HEK293 (cell line): ENCODE results near the gene ZNHIT2.

Experiments used
- CTCF ChIA-PET: fragments of 350-600 bp; formaldehyde crosslinking; extraction: SDS; loops from one replicate; lab custom pipeline; 2021; ENCODE audit warnings: antibody characterized with exemption; lab: Yijun Ruan, JAX
- POLR2A ChIA-PET: fragments of 300-600 bp; formaldehyde crosslinking; extraction: SDS; loops from one replicate; lab custom pipeline; 2020; ENCODE audit warnings: antibody characterized with exemption, inconsistent platforms; lab: Yijun Ruan, JAX
- H3K27ac ChIP-seq: fragments of 200-500 bp; sonication (Bioruptor generic); 2 replicates; pipeline ENCODE4 v1.5.1; 2014; ENCODE audit warnings: low read depth, low read length, control low read depth, inconsistent platforms; ENCODE audit errors: extremely low read depth
- H3K36me3 ChIP-seq, 2 experiments: fragments of 200-500 bp in 1 of 2; sonication (Bioruptor generic) in 1 of 2; 1 replicate in 1 of 2; 2 replicates in 1 of 2; pipeline ENCODE4 v1.5.1; 2014 to 2017; ENCODE audit warnings: inconsistent platforms in 2 of 2, low read length in 2 of 2; ENCODE audit not compliant: control insufficient read depth in 2 of 2, insufficient read depth in 1 of 2
- H3K4me1 ChIP-seq: fragments of 200-500 bp; sonication (Bioruptor generic); 2 replicates; pipeline ENCODE4 v1.5.1; 2014; ENCODE audit warnings: mild to moderate bottlenecking, low read length, inconsistent platforms; ENCODE audit not compliant: control insufficient read depth, insufficient read depth
- H3K4me3 ChIP-seq: 2 replicates; pipeline ENCODE4 v1.5.1; 2011; ENCODE audit warnings: low read depth, mild to moderate bottlenecking, control low read depth, low read length, moderate library complexity
- H3K9me3 ChIP-seq: fragments of 200-500 bp; sonication (Bioruptor generic); 2 replicates; pipeline ENCODE4 v1.5.1; 2014; ENCODE audit warnings: low read depth, low read length, inconsistent platforms; ENCODE audit not compliant: control insufficient read depth, insufficient read depth
- BCL11B ChIP-seq: fragments of 450-650 bp; formaldehyde crosslinking; IDR thresholded peaks from 2 replicates; pipeline ENCODE4 v1.5.1; 2016; ENCODE audit warnings: low read depth, missing biosample characterization, missing genetic modification characterization
- BCL6B ChIP-seq: fragments of 450-650 bp; formaldehyde crosslinking; IDR thresholded peaks from 2 replicates; pipeline ENCODE4 v1.5.1; 2017; ENCODE audit warnings: missing biosample characterization, missing genetic modification characterization
- EGR2 ChIP-seq: fragments of 450-650 bp; formaldehyde crosslinking; IDR thresholded peaks from 2 replicates; pipeline ENCODE4 v1.5.1; 2016; ENCODE audit warnings: low read depth, missing biosample characterization, missing genetic modification characterization
- FEZF1 ChIP-seq: fragments of 450-650 bp; formaldehyde crosslinking; IDR thresholded peaks from 2 replicates; pipeline ENCODE4 v1.5.1; 2016; ENCODE audit warnings: missing biosample characterization, missing genetic modification characterization
- GLI2 ChIP-seq: fragments of 450-650 bp; formaldehyde crosslinking; IDR thresholded peaks from 2 replicates; pipeline ENCODE4; 2017; ENCODE audit warnings: missing biosample characterization, missing genetic modification characterization, low read depth, borderline replicate concordance
- IKZF3 ChIP-seq: fragments of 450-650 bp; IDR thresholded peaks from 2 replicates; pipeline ENCODE4 v1.5.0; 2018; ENCODE audit warnings: missing biosample characterization, mild to moderate bottlenecking, missing genetic modification characterization, moderate library complexity
- INSM2 ChIP-seq: fragments of 450-650 bp; formaldehyde crosslinking; IDR thresholded peaks from 2 replicates; pipeline ENCODE4 v1.5.1; 2016; ENCODE audit warnings: missing biosample characterization, missing genetic modification characterization
- KLF10 ChIP-seq: fragments of 450-650 bp; IDR thresholded peaks from 2 replicates; pipeline ENCODE4 v1.5.1; 2018; ENCODE audit warnings: missing biosample characterization, mild to moderate bottlenecking, missing genetic modification characterization
- SALL2 ChIP-seq: fragments of 450-650 bp; formaldehyde crosslinking; IDR thresholded peaks from 2 replicates; pipeline ENCODE4 v1.5.0; 2017; ENCODE audit warnings: missing biosample characterization, mild to moderate bottlenecking, missing genetic modification characterization, borderline replicate concordance
- TCF7L2 ChIP-seq: IDR thresholded peaks from 2 replicates; pipeline ENCODE4 v1.6.1; 2011; ENCODE audit warnings: low read depth, mild to moderate bottlenecking, inconsistent platforms, low read length, moderate library complexity, borderline replicate concordance
- ZBTB17 ChIP-seq: fragments of 450-650 bp; formaldehyde crosslinking; IDR thresholded peaks from 2 replicates; pipeline ENCODE4 v1.5.1; 2016; ENCODE audit warnings: missing biosample characterization, missing genetic modification characterization
- ZEB2 ChIP-seq: fragments of 450-650 bp; formaldehyde crosslinking; IDR thresholded peaks from 2 replicates; pipeline ENCODE4 v1.5.1; 2016; ENCODE audit warnings: missing biosample characterization, missing genetic modification characterization
- ZIC2 ChIP-seq: fragments of 450-650 bp; formaldehyde crosslinking; IDR thresholded peaks from 2 replicates; pipeline ENCODE4 v1.5.1; 2016; ENCODE audit warnings: missing biosample characterization, missing genetic modification characterization
- ZNF121 ChIP-seq: fragments of 450-650 bp; formaldehyde crosslinking; IDR thresholded peaks from 2 replicates; pipeline ENCODE4 v1.5.1; 2016; ENCODE audit warnings: missing biosample characterization, missing genetic modification characterization
- ZNF169 ChIP-seq: fragments of 450-650 bp; formaldehyde crosslinking; IDR thresholded peaks from 2 replicates; pipeline ENCODE4 v1.5.1; 2016; ENCODE audit warnings: missing biosample characterization, missing genetic modification characterization
- ZNF2 ChIP-seq: fragments of 450-650 bp; formaldehyde crosslinking; IDR thresholded peaks from 2 replicates; pipeline ENCODE4 v1.5.1; 2016; ENCODE audit warnings: missing biosample characterization, missing genetic modification characterization
- ZNF280D ChIP-seq: fragments of 450-650 bp; formaldehyde crosslinking; IDR thresholded peaks from 2 replicates; pipeline ENCODE4 v1.5.1; 2016; ENCODE audit warnings: missing biosample characterization, missing genetic modification characterization
- ZNF335 ChIP-seq: fragments of 450-650 bp; formaldehyde crosslinking; conservative IDR thresholded peaks from 2 replicates; pipeline ENCODE4 v1.5.1; 2016; ENCODE audit warnings: missing biosample characterization, missing genetic modification characterization
- ZNF549 ChIP-seq: fragments of 450-650 bp; IDR thresholded peaks from 2 replicates; pipeline ENCODE4 v1.5.1; 2018; ENCODE audit warnings: missing biosample characterization, missing genetic modification characterization, mild to moderate bottlenecking, inconsistent platforms, moderate library complexity
- ZNF660 ChIP-seq: fragments of 450-650 bp; IDR thresholded peaks from 2 replicates; pipeline ENCODE4 v1.5.1; 2018; ENCODE audit warnings: missing biosample characterization, mild to moderate bottlenecking, missing genetic modification characterization
- ZNF692 ChIP-seq: fragments of 450-650 bp; formaldehyde crosslinking; IDR thresholded peaks from 2 replicates; pipeline ENCODE4 v1.5.1; 2016; ENCODE audit warnings: missing biosample characterization, missing genetic modification characterization
- ZNF701 ChIP-seq: fragments of 450-650 bp; formaldehyde crosslinking; IDR thresholded peaks from 2 replicates; pipeline ENCODE4 v1.5.1; 2016; ENCODE audit warnings: missing biosample characterization, missing genetic modification characterization
- ZNF704 ChIP-seq: fragments of 450-650 bp; formaldehyde crosslinking; IDR thresholded peaks from 2 replicates; pipeline ENCODE4 v1.5.1; 2016; ENCODE audit warnings: missing biosample characterization, missing genetic modification characterization
- ZNF76 ChIP-seq: fragments of 450-650 bp; formaldehyde crosslinking; IDR thresholded peaks from 2 replicates; pipeline ENCODE4; 2016; ENCODE audit warnings: low read depth, missing biosample characterization, missing genetic modification characterization, borderline replicate concordance

ZNHIT2 gene

GRCh38 chr11:65111744-65112545, 5.6 kb downstream of the ZNHIT2 start, which contains the start of gene TM7SF2 (continued):
- TF ChIP-seq ZNF169 (no peak), ZNF76 (peak; percentile 73), ZNF660 (tag by site-specific recombination) (peak; percentile 56; the same call in 1 of the 2 replicates), KLF10 (tag by site-specific recombination) (peak; percentile 61; the same call in 1 of the 2 replicates), EGR2 (tag by site-specific recombination) (no peak; the same call in 1 of the 2 replicates), SALL2 (tag by site-specific recombination) (no peak), INSM2 (tag by site-specific recombination) (no peak), ZNF280D (no peak), FEZF1 (tag by site-specific recombination) (no peak), GLI2 (tag by site-specific recombination) (no peak), IKZF3 (tag by site-specific recombination) (peak; percentile 78), ZNF701 (no peak), ZIC2 (no peak), TCF7L2 (no peak), ZNF692 (tag by site-specific recombination) (peak; percentile 16; the same call in 1 of the 2 replicates), ZBTB17 (tag by site-specific recombination) (peak; percentile 58; the same call in 1 of the 2 replicates), ZNF2 (tag by site-specific recombination) (0 out of 2 replicates have a peak, but pooled peaks have one; percentile 35)

- Histone ChIP-seq H3K27ac (no peak overlapping the region), H3K4me1 (peaks cover 6% of the 10 kb centered on the region), H3K36me3 (peaks cover 0 to 53% of the 10 kb centered on the region in 2 experiments; a peak in 1 of 3 replicates), H3K9me3 (no peaks in the 10 kb centered on the region), H3K4me3 (no peak overlapping the region)
- ChIA-PET CTCF (interaction anchor here (0.6 to 4.8 kb wide), 21 partner anchors 7 to 332 kb away, joined by 3 to 110 read pairs (median 4); partner anchors contain the start of genes ARL2, CDC42EP2, FAU and MRPL49), POLR2A (interaction anchor here (0.6 to 5.0 kb wide), 22 partner anchors 8 to 808 kb away, joined by 3 to 57 read pairs (median 4); partner anchors contain the start of genes ARL2, CAPN1, CDCA5 and FAU)
- TF ChIP-seq ZEB2 (no peak), ZNF121 (tag by site-specific recombination) (no peak), BCL11B (tag by site-specific recombination) (peak; percentile 77; the same call in 1 of the 2 replicates), ZNF335 (peak; percentile 81), ZNF704 (tag by site-specific recombination) (no peak), ZNF692 (tag by site-specific recombination) (no peak), BCL6B (tag by site-specific recombination) (no peak), ZNF549 (tag by site-specific recombination) (no peak)
Observed at GRCh38 chr11:65111159-65111743, 6.2 kb downstream of the ZNHIT2 start.
